Right atrium auricular region (tissue), 2 donors: Measurements from ENCODE around the gene LRCH3. TPM values are rescaled to one million over a fixed set of nuclear protein-coding genes. Genes with fewer than 3 reads are reported as not detected.

Experiments
- DNase-seq: peaks from one replicate; pipeline ENCODE4 v3.0.0-alpha.2; 2019; ENCODE audit warnings: low spot score
- H3K27ac ChIP-seq, 2 donors: fragments of 200-600 bp; sonication (generic); 1 replicate in 1 of 2; 2 replicates in 1 of 2; pipeline ENCODE4 v1.5.1; 2016 to 2019
- H3K27me3 ChIP-seq, 2 donors: fragments of 200-600 bp; sonication (generic); one replicate each; pipeline versions ENCODE4 v1.5.1 to v1.6.0; 2017 to 2019
- H3K36me3 ChIP-seq: fragments of 200-600 bp; sonication (generic); one replicate; pipeline ENCODE4 v1.5.1; 2016
- H3K4me1 ChIP-seq, 2 donors: fragments of 200-600 bp; sonication (generic); one replicate each; pipeline versions ENCODE4 v1.5.1 to v1.6.0; 2017 to 2019
- H3K4me3 ChIP-seq, 2 donors: fragments of 200-600 bp; sonication (generic); 1 replicate in 1 of 2; 2 replicates in 1 of 2; pipeline ENCODE4 v1.5.1; 2017 to 2019; ENCODE audit warnings: mild to moderate bottlenecking in 1 of 2, moderate library complexity in 1 of 2
- H3K9me3 ChIP-seq, 2 donors: fragments of 200-600 bp; sonication (generic); one replicate each; pipeline ENCODE4 v1.5.1; 2019
- CTCF ChIP-seq, 2 donors: fragments of 200-600 bp; sonication (generic); IDR thresholded peaks; one replicate each; pipeline ENCODE4 v1.5.1; 2019; ENCODE audit warnings: antibody characterized with exemption in 2 of 2
- total RNA-seq, 2 donors: library from RNA; depleted of rRNA; stranded (reverse); fragments of >200 nt; gene quantifications; one replicate each; pipeline ENCODE4 v1.1.0, GENCODE V29; 2016

LRCH3 gene
- 10 to 100 TPM; 22.2 to 23.4 TPM for total RNA-seq

- H3K27me3 ChIP-seq: no peaks in the 10 kb centered on the region
- H3K36me3 ChIP-seq: no peaks in the 10 kb centered on the region
- peak within 1 kb of the TSS; percentile 93 to 98 for H3K27ac ChIP-seq
- H3K4me3 ChIP-seq: peak within 1 kb of the TSS; percentile 75 to 80
- DNase-seq: peak; percentile 72
- H3K9me3 ChIP-seq: no peaks in the 10 kb centered on the region
- TF ChIP-seq CTCF (IDR thresholded peaks at IDR 0.05): no peak
- H3K4me1 ChIP-seq: peaks cover 0 to 28% of the 10 kb centered on the region in 2 donors
These were observed at the start of gene LRCH3 for GRCh38 chr3:197791113-197791891. Gene LRCH3, plus strand, starts transcription at chr3:197791254. Its CDS starts 25 bp downstream, at chr3:197791279.

- Histone ChIP-seq H3K4me3 (no peak overlapping the region), H3K9me3 (no peaks in the 10 kb centered on the region), H3K27ac (no peak overlapping the region), H3K36me3 (no peaks in the 10 kb centered on the region), H3K4me1 (peaks cover 0 to 19% of the 10 kb centered on the region in 2 donors), H3K27me3 (no peaks in the 10 kb centered on the region)
- no peak for DNase-seq
- no peak for TF ChIP-seq CTCF (IDR thresholded peaks at IDR 0.05)
These were observed 48.3 kb upstream of the LRCH3 start for GRCh38 chr3:197742787-197743186.

- Histone ChIP-seq H3K9me3 (no peaks in the 10 kb centered on the region), H3K4me3 (no peak overlapping the region), H3K27ac (peak overlapping the region; percentile 46 to 94), H3K36me3 (no peaks in the 10 kb centered on the region), H3K4me1 (peaks cover 0 to 24% of the 10 kb centered on the region in 2 donors), H3K27me3 (no peaks in the 10 kb centered on the region)
- no peak for TF ChIP-seq CTCF (IDR thresholded peaks at IDR 0.05)
- no peak for DNase-seq
These were observed 44.8 kb upstream of the LRCH3 start for GRCh38 chr3:197746209-197746608.

- Histone ChIP-seq H3K27me3 (no peaks in the 10 kb centered on the region), H3K36me3 (no peaks in the 10 kb centered on the region), H3K4me1 (peaks cover 0 to 29% of the 10 kb centered on the region in 2 donors), H3K4me3 (no peak overlapping the region), H3K27ac (peak overlapping the region; percentile 46 to 94), H3K9me3 (no peaks in the 10 kb centered on the region)
- TF ChIP-seq CTCF (IDR thresholded peaks at IDR 0.05): no peak
- DNase-seq: no peak
These were observed 44.2 kb upstream of the LRCH3 start for GRCh38 chr3:197746801-197747237.

- TF ChIP-seq CTCF (IDR thresholded peaks at IDR 0.05): no peak
- H3K9me3 ChIP-seq: no peaks in the 10 kb centered on the region
- H3K4me3 ChIP-seq: peak overlapping the region; percentile 63 to 93
- no peak for DNase-seq
- H3K4me1 ChIP-seq: peaks cover 0 to 49% of the 10 kb centered on the region in 2 donors
- H3K27ac ChIP-seq: peak overlapping the region; percentile 94 to 97
- no peaks in the 10 kb centered on the region for H3K36me3 ChIP-seq
- no peaks in the 10 kb centered on the region for H3K27me3 ChIP-seq
These were observed 42.3 kb upstream of the LRCH3 start for GRCh38 chr3:197748597-197749314.
